HG02885 (cell line): ENCODE data around the gene ANKRD24.
"Not testable (repeated sequence)": the region's sequence is repeated elsewhere in the genome, so short reads cannot be mapped to it uniquely, and the experiment has no call there.

Experiments
- ATAC-seq: cut with Tn5 transposase; IDR thresholded peaks from one replicate; pipeline ENCODE4 v1.9.1; 2021; ENCODE audit warnings: mild to moderate bottlenecking; ENCODE audit not compliant: unreplicated experiment, poor library complexity

Gene ANKRD24

DNA sequence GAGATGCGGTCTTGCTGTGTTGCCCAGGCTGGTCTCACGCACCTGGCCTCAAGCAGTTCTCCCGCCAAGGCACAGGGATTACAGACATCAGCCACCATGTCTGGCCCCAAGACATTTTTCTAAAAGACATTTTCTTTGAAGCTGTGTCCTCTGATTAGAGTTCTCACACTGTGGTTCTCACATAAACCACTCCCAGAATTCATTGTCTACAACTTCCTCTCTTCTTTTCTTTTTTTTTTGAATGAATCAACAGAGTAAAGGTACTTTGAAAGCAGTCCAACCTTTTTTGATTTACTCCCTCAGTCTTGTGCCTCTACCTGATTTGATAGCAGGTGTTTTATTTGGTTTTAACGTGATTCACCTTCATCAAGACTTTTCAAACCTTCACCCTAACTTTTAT, 82.3 kb downstream of the ANKRD24 start:
- no peak for ATAC-seq

DNA sequence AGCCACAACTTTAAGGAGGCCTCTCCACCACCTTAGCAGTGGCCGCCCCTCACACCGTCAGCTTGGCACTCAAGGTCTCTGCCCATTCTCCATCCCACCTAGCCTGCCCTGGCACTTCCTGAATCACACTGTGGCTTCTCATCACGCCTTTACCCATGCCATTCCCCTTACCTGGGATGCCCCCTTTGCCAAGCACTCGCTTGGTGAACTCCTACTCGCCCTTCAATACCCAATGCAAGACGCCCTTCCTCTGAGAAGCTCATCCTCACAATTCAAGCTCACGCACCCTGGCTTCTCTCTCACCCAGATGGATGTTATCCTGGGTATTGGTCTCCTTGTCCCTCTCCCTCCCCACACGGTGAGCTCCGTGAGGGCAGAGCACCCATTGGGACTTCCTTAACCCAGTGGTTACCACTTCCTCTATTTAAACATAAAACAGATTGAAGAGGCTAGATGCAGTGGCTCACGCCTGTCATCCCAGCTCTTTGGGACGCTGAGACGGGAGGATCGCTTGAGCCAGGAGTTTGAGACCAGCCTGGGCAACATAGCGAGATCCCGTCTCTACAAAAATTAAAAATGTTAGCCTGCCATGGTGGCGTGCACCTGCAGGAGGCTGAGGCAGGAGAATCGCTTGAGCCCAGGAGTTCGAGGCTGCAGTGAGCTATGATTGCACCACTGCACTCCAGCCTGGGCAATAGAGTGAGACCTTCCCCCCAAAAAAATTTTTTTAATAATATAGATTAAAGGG, 83.9 kb downstream of the ANKRD24 start:
- ATAC-seq, result no peak

DNA sequence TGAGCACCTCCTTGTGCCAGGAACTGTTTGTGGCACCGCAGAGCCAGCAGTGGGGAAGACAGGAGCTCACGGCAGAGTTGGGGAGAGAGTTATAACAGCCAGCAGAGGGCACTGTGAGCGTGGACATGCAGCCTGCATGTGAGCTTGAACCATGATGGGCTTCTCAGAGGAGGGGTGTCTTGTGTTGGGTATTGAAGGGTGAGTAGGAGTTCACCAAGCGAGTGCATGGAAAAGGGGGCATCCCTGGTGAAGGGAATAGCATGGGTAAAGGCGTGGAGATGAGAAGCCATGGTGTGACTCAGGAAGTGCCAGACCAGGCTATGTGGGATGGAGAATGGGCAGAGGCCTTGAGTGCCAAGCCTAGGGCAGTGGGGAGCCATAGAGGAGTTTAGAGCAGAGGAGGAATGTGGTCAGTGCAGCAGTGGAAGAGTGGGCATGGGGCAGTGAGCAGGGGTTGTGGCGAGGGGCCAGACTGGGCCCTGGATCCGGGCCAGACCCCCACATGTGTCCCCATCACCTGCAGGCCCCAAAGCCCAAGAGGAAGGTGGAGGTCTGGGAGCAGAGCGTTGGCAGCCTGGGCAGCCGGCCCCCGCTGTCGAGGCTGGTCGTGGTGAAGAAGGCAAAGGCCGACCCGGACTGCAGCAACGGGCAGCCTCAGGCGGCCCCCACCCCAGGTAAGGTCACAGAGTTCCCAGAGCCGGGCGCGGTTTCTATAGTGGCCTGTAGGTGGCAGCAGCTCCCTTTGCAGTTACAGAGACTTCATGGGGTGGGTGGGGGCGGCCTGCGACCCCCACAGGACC, 84.8 kb downstream of the ANKRD24 start:
- no peak for ATAC-seq

DNA sequence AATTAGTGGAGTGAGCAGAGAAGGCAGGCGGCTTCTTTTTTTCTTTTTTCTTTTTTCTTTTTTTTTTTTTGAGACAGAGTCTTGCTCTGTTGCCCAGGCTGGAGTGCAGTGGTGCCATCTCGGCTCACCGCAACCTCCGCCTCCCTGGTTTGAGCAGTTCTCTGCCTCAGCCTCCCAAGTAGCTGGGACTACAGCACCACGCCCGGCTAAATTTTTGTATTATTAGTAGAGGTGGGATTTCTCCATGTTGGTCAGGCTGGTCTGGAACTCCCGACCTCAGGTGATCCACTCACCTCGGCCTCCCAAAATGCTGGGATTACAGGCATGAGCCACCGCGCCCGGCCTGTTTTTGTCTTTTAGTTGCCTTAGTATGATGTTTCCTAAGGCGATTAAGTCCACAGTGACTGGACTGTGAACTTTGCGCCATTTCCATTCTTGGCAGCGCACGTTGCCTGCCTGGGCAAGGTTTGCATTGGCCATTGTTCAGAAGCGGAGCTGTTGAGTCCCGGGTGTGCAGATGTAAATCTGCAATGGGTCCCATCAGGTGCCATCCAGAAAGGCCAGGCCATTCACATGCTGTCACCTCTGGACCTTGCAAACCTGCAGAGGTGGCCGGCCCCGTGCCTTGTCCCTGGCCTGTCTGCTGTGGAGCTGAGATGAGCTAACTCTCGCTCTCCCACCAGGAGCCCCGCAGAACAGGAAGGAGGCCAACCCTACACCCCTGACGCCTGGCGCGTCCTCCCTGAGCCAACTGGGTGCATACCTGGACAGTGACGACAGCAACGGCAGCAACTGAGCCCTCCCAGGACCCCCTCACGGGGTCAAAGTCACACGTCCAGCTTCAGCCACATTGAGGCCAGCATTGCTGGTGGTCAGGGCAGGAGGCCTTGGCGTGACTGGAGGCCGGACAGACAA, 85.7 kb downstream of the ANKRD24 start:
- ATAC-seq, result no peak

DNA sequence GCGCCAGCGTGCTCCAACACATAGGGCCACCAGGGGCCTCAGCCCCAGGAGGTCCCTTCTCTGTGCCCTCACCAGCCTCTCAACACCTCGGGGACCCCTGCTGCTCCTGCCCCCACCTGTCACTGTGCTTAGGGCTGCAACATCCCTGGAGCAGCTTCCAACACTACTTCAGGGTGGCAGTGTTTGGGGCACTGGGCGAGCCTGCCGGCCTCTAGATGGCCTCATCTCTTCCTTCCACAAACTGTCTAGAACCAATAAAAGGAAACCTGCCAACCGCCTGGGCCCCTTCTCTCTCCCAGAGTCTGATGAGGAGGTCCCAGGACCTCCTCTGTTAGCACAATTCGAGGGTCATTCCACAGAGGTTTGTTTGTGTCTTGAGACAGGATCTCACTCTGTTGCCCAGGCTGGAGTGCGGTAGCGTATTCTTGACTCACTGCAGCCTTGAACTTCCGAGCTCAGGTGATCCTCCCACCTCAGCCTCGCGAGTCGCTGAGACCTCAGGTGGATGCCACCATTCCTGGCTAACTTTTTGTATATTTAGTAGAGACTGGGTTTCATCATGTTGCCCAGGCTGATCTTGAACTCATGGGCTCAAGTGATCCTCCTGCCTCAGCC, 86.4 kb downstream of the ANKRD24 start:
- ATAC-seq, result no peak

DNA sequence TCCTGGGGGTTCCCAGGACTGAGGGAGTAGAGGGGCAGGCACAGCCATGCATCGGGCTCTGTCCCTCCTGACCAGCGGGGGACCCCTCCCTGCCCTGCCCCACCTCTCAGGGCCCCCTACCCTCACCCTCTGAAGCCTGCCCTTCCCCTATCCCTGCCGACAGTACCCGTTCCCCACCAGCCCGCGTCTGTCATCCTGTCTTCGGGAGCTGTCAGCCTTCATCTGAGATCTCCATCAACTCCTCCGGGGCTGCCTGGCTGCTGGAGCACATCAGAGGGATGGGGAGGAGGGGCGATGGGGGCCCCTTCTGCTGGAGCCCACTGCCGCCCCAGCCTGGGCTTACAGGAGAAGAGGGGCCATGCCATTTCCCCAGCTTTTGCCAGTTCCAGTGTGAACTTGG, 90.4 kb downstream of the ANKRD24 start:
- ATAC-seq, result no peak

DNA sequence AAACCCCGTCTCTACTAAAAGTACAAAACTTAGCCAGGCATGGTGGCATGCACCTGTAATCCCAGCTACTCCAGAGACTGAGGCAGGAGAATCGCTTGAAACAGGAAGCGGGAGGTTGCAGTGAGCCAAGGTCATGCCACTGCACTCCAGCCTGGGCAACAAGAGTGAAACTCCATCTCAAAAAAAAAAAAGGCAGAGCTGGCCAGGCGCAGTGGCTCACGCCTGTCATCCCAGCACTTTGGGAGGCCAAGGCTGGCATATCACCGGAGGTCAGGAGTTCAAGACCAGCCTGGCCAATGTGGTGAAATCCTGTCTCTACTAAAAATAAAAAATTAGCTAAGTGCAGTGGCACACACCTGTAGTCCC, 91.8 kb downstream of the ANKRD24 start:
- ATAC-seq, result not testable (repeated sequence)
